Suprapubic skin (tissue), 4 donors: ENCODE data around the gene CRYBA2. TPM values are rescaled to one million over a fixed set of nuclear protein-coding genes. Genes with fewer than 3 reads are reported as not detected.
A peak's percentile ranks its signal among the peaks of the same experiment; 100 is the strongest.

Experiments
- DNase-seq, 2 donors: peaks; one replicate each; pipeline ENCODE4 v3.0.0-alpha.2; 2019; ENCODE audit warnings: low spot score in 2 of 2
- H3K27ac ChIP-seq: fragments of 200-600 bp; sonication (generic); one replicate; pipeline ENCODE4 v1.5.1; 2019
- H3K27me3 ChIP-seq: fragments of 200-600 bp; sonication (generic); one replicate; pipeline ENCODE4 v1.5.1; 2019
- H3K36me3 ChIP-seq: fragments of 200-600 bp; sonication (generic); one replicate; pipeline ENCODE4 v1.5.1; 2019
- H3K4me1 ChIP-seq: fragments of 200-600 bp; sonication (generic); one replicate; pipeline ENCODE4 v1.5.1; 2019
- H3K4me3 ChIP-seq: fragments of 200-600 bp; sonication (generic); one replicate; pipeline ENCODE4 v1.5.1; 2019; ENCODE audit warnings: mild to moderate bottlenecking
- H3K9me3 ChIP-seq: fragments of 200-600 bp; sonication (generic); one replicate; pipeline ENCODE4 v1.5.1; 2019
- EP300 ChIP-seq: sonication (generic); formaldehyde crosslinking; IDR thresholded peaks from one replicate; pipeline ENCODE4 v1.6.1; 2017; ENCODE audit warnings: antibody characterized with exemption
- POLR2A ChIP-seq, 2 donors: fragments of 450-650 bp; IDR thresholded peaks; one replicate each; pipeline ENCODE4 v1.6.1; 2017; ENCODE audit warnings: antibody characterized with exemption in 2 of 2, mild to moderate bottlenecking in 2 of 2, moderate library complexity in 2 of 2
- POLR2AphosphoS5 ChIP-seq, 3 donors: sonication (generic); formaldehyde crosslinking; IDR thresholded peaks; one replicate each; pipeline ENCODE4 v1.6.1; 2017; ENCODE audit warnings: antibody characterized with exemption in 3 of 3
- WGBS: methylation state at CpG from one replicate; pipeline ENCODE4 v1.1.5; 2018; 5-methylcytosine and 5-hydroxymethylcytosine counted together
- total RNA-seq, 4 donors: library from RNA; depleted of rRNA; stranded (reverse); fragments of >200 nt; gene quantifications; one replicate each; pipeline ENCODE4 v1.1.0, GENCODE V29; 2016
- TF ChIP-seq, protein P1 (sequence below), 2 donors: fragments of 200-600 bp in 1 of 2; fragments of 450-650 bp in 1 of 2; sonication (generic) in 1 of 2; IDR thresholded peaks; one replicate each; pipeline ENCODE4 v1.5.1; 2016 to 2019; ENCODE audit warnings: antibody characterized with exemption in 2 of 2, mild to moderate bottlenecking in 1 of 2, moderate library complexity in 1 of 2

Gene CRYBA2
- total RNA-seq, 4 donors from 2014 or later = not detected

DNA sequence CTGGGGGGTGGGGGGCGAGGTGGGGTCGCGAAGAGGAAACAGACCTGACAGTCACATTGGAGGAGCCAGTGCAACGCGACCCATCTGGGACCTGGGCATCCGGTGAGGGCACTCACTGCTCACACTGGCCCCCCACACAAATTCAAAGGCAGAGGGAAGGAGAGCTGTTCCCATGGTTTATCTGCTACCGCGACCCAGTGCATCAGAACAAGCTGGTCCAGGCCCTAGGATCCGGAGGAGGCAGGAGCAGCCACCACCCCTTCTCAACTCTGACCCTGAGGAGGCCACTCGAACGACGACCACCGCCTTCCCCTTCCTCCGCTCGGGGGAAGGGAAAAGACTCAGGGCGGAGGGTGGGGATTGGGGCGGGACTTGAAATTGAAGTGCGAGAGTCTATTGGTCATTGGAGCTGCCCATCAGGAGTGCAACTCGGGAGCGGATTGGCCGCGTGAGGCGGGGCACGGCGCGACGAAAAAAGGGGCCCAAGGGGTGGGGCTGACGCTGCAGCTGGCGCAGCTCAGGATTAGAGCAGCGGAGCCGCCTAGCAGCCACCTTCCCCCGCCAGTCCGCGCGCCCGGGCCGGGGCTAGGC lies 34.0 kb downstream of the CRYBA2 start, which contains the start of gene CDK5R2:
CDK5R2 (plus strand) TSS at position 526 of the 591 bp plus-strand sequence. CDS start 155 bp downstream, outside the sequence.
- Histone ChIP-seq H3K27ac (no peak within 1 kb of the TSS), H3K9me3 (no peaks in the 10 kb centered on the region), H3K4me1 (peaks cover 27% of the 10 kb centered on the region), H3K36me3 (no peaks in the 10 kb centered on the region), H3K4me3 (peak within 1 kb of the TSS; percentile 37), H3K27me3 (peaks cover 96% of the 10 kb centered on the region)
- no peak for TF ChIP-seq EP300
- no peak for TF ChIP-seq POLR2AphosphoS5 (IDR thresholded peaks at IDR 0.05)
- TF ChIP-seq, protein P1, sequence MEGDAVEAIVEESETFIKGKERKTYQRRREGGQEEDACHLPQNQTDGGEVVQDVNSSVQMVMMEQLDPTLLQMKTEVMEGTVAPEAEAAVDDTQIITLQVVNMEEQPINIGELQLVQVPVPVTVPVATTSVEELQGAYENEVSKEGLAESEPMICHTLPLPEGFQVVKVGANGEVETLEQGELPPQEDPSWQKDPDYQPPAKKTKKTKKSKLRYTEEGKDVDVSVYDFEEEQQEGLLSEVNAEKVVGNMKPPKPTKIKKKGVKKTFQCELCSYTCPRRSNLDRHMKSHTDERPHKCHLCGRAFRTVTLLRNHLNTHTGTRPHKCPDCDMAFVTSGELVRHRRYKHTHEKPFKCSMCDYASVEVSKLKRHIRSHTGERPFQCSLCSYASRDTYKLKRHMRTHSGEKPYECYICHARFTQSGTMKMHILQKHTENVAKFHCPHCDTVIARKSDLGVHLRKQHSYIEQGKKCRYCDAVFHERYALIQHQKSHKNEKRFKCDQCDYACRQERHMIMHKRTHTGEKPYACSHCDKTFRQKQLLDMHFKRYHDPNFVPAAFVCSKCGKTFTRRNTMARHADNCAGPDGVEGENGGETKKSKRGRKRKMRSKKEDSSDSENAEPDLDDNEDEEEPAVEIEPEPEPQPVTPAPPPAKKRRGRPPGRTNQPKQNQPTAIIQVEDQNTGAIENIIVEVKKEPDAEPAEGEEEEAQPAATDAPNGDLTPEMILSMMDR (IDR thresholded peaks at IDR 0.05) = no peak
- TF ChIP-seq POLR2A (IDR thresholded peaks at IDR 0.05) = no peak
- under 1% methylated on average over 29 of the region's 37 CpGs for WGBS
- no peak for DNase-seq

DNA sequence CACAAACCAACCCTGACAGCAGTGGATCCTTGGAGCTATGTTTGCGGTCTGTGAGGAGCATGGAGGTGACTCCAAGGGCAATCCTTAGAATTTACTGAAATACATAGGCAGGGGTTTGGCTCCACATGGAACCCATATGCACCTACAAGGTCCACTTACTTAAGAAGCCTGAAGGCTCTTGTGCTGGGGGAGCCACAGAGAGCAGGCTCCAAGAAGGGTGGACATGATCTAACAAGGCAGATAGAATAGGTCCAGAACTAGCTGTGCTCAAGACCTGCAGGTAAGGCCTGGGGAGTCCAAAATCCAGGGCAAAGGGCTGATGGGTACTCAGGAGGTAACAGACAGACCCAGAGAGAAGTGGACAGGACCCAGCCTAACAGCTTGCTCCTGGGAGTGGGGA lies 34.9 kb downstream of the CRYBA2 start:
- no peak for DNase-seq
- no peak overlapping the region for H3K4me3 ChIP-seq
- 89% methylated on average over 1 of the region's 1 CpG for WGBS
- no peak overlapping the region for H3K27ac ChIP-seq
- TF ChIP-seq, protein P1 (IDR thresholded peaks at IDR 0.05) = no peak
- TF ChIP-seq POLR2A (IDR thresholded peaks at IDR 0.05) = no peak
- TF ChIP-seq EP300 = no peak
- TF ChIP-seq POLR2AphosphoS5 (IDR thresholded peaks at IDR 0.05) = no peak
- no peaks in the 10 kb centered on the region for H3K36me3 ChIP-seq
- H3K9me3 ChIP-seq = no peaks in the 10 kb centered on the region
- peaks cover 27% of the 10 kb centered on the region for H3K4me1 ChIP-seq
- H3K27me3 ChIP-seq = peaks cover 95% of the 10 kb centered on the region

DNA sequence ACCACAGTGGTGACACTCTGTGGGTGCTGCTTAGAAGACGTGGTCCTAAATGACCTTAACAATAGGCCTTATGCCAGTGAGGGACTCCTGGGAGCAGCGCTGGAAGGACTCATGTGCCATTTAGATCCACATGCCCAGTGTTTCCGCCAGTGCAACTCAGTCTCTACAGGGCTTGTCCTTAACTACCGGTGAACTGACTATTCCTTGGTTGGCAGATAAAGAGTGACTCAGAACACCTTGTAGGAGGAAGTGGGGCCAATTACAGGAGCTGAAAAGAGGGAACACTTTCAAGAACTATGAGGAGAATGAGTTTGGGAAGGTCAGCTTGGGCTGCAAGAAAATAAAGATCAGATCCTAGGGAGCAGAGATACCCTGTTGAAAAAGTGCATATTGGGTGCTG lies 35.6 kb downstream of the CRYBA2 start:
- no peak for DNase-seq
- H3K27me3 ChIP-seq = peaks cover 95% of the 10 kb centered on the region
- no peak for TF ChIP-seq POLR2A (IDR thresholded peaks at IDR 0.05)
- TF ChIP-seq EP300 = no peak

DNA sequence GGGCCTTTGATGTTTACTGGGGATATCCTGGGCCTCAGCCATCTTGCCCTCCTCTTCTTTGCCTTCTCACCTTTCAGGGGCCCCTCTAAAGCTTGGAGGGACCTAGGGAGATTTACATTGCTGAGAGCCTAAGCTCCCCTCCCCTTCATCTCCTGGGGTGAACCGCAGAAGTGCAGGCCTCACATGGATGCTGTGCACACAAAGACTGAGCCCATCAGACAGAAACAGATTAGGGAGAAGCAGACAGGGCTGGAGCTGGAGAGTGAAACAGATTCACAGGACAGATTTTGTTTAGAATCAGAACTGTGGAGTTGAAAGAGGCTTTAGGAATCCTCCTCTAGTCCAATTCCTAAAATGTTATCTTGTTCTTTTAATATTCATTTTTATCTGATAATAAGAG lies 37.2 kb downstream of the CRYBA2 start:
- DNase-seq = no peak

More for the DNA sequence above, 35.6 kb downstream of the CRYBA2 start:
- H3K36me3 ChIP-seq = no peaks in the 10 kb centered on the region
- peaks cover 20% of the 10 kb centered on the region for H3K4me1 ChIP-seq
- no peaks in the 10 kb centered on the region for H3K9me3 ChIP-seq
- 66% methylated on average over 4 of the region's 4 CpGs for WGBS
- no peak overlapping the region for H3K27ac ChIP-seq
- H3K4me3 ChIP-seq = no peak overlapping the region

DNA sequence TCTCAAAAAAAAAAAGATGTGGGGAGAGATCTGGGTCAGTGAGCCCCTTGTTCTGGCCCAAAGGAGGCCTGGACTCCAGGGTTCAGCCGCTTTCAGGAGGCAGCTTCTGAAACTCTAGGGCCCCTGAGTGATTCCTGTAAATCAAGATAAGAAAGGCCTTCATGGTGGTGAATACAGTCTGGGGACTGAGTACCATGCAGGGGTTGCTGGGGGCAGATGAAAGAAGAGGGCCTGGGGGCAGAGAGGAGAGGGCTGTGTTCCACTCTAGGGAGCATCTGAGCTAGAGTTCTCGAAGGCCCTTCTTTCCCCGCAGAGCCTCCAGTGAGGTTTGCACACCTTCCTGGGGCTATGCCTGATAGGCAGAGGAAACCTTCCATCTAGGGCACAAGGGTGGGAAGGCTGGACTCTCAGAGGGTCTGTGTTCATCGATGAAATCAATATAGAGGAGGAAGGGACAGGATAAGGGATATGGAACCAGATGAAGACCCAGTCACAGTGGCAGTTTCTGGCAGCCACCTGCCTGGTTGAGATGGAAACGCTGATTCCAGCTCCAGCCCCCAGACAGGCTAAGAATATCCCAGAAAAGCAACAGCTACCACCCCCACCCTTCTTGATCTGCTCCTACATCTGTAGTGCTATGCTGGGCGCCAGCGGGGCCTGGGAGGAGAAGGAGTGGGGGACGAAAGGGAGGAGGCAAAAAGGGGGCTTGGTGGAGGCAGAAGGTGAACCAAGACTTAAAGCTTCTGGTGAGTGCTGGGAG lies 38.5 kb downstream of the CRYBA2 start:
- TF ChIP-seq EP300 = no peak
- no peak for TF ChIP-seq POLR2A (IDR thresholded peaks at IDR 0.05)
- no peak for TF ChIP-seq POLR2AphosphoS5 (IDR thresholded peaks at IDR 0.05)
- TF ChIP-seq, protein P1 (IDR thresholded peaks at IDR 0.05) = no peak
- Histone ChIP-seq H3K4me3 (no peak overlapping the region), H3K27ac (no peak overlapping the region), H3K9me3 (no peaks in the 10 kb centered on the region), H3K36me3 (no peaks in the 10 kb centered on the region), H3K4me1 (peaks cover 7% of the 10 kb centered on the region), H3K27me3 (peaks cover 79% of the 10 kb centered on the region)
- 70% methylated on average over 8 of the region's 8 CpGs for WGBS
- no peak for DNase-seq

More for the DNA sequence above, 37.2 kb downstream of the CRYBA2 start:
- peaks cover 19% of the 10 kb centered on the region for H3K4me1 ChIP-seq
- TF ChIP-seq POLR2AphosphoS5 (IDR thresholded peaks at IDR 0.05) = no peak
- 65% methylated on average over 1 of the region's 1 CpG for WGBS
- H3K4me3 ChIP-seq = no peak overlapping the region
- H3K27me3 ChIP-seq = peaks cover 89% of the 10 kb centered on the region
- no peaks in the 10 kb centered on the region for H3K9me3 ChIP-seq
- H3K36me3 ChIP-seq = no peaks in the 10 kb centered on the region
- no peak overlapping the region for H3K27ac ChIP-seq

DNA sequence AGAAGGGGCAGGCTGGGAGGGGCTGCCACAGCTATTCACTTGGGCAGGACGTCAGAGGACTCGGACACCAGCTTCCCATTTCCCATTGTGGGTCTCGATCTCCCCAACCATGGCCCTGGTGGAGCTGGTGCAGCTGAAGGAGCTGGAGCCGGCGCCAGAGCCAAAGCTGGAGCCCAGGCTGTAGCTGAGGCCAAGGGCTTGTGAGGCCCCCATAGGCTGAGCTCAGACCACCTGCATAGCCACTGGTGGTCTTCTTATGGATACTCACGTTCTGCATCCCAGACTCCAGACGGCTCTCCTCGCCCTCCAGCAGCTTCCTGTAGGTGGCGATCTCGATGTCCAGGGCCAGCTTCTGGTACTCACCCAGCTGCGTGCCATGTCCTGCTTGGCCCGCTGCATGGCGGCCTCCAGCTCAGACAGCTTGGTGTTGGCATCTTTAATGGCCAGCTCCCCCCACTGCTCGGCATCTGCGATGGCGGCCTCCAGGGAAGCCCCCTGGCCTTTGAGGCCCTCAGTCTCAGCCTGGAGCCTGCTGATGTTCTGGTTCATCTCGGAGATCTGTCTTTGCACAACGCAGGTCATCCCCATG lies 39.8 kb downstream of the CRYBA2 start:
- Histone ChIP-seq H3K4me3 (no peak overlapping the region), H3K36me3 (no peaks in the 10 kb centered on the region), H3K9me3 (no peaks in the 10 kb centered on the region), H3K27me3 (peaks cover 72% of the 10 kb centered on the region), H3K27ac (no peak overlapping the region), H3K4me1 (no peaks in the 10 kb centered on the region)
- TF ChIP-seq POLR2A (IDR thresholded peaks at IDR 0.05) (no peak), EP300 (no peak), POLR2AphosphoS5 (IDR thresholded peaks at IDR 0.05) (no peak)
- TF ChIP-seq, protein P1 (IDR thresholded peaks at IDR 0.05) = no peak
- no peak for DNase-seq
- 56% methylated on average over 8 of the region's 18 CpGs for WGBS
